Measurements from ENCODE around the gene SDF4.

DNA sequence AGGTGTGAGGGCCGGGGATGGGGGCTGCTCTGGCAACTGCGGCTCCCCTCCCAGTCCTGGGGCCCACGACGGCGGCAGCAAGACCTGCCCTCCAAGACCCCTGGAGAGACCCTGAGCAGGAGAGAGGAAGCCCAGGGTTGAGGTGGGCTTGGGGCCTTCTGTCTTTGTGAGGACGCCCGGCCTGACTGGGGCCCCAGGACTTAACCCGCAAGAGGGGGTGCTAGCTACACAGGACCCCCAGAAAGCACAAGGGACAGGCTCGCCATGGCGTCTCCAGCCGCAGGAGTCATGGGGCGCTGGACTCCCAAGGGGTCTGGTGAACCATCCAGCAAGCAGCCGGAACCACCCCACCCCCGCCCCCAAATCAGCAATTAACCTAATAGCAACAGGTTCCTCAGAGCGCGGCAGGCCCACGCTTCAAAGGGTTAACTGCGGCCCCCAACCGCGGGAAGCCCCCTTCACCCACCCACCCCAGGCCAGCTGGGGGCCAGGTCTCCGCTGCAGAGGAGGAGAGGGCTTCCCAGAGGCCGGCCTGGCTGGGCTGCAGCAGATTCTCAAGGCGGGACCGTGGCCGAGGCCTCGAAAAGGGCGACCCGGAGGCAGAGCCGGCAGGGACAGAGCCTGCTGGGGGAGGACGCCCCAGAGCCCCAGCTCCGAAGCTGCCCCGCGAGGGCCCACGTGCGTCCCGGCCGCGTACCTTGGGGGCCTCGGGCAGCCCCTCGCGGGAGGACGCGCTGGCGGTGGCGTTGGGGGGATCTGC lies 14.2 kb upstream of the SDF4 start:
- no peak for TF ChIP-seq EZH2 (IDR thresholded peaks at IDR 0.05; ENCODE audit: borderline replicate concordance, low read length)
- TF ChIP-seq, protein P1, sequence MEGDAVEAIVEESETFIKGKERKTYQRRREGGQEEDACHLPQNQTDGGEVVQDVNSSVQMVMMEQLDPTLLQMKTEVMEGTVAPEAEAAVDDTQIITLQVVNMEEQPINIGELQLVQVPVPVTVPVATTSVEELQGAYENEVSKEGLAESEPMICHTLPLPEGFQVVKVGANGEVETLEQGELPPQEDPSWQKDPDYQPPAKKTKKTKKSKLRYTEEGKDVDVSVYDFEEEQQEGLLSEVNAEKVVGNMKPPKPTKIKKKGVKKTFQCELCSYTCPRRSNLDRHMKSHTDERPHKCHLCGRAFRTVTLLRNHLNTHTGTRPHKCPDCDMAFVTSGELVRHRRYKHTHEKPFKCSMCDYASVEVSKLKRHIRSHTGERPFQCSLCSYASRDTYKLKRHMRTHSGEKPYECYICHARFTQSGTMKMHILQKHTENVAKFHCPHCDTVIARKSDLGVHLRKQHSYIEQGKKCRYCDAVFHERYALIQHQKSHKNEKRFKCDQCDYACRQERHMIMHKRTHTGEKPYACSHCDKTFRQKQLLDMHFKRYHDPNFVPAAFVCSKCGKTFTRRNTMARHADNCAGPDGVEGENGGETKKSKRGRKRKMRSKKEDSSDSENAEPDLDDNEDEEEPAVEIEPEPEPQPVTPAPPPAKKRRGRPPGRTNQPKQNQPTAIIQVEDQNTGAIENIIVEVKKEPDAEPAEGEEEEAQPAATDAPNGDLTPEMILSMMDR (IDR thresholded peaks at IDR 0.05; ENCODE audit: low read length): no peak

Measured in OCI-LY1 (cell line).